ENCODE measurements around the gene SPTBN4.

The SPTBN4 gene

GRCh38 chr19:40605216-40605971, 138.6 kb downstream of the SPTBN4 start:
- no peak for DNase-seq

DNA sequence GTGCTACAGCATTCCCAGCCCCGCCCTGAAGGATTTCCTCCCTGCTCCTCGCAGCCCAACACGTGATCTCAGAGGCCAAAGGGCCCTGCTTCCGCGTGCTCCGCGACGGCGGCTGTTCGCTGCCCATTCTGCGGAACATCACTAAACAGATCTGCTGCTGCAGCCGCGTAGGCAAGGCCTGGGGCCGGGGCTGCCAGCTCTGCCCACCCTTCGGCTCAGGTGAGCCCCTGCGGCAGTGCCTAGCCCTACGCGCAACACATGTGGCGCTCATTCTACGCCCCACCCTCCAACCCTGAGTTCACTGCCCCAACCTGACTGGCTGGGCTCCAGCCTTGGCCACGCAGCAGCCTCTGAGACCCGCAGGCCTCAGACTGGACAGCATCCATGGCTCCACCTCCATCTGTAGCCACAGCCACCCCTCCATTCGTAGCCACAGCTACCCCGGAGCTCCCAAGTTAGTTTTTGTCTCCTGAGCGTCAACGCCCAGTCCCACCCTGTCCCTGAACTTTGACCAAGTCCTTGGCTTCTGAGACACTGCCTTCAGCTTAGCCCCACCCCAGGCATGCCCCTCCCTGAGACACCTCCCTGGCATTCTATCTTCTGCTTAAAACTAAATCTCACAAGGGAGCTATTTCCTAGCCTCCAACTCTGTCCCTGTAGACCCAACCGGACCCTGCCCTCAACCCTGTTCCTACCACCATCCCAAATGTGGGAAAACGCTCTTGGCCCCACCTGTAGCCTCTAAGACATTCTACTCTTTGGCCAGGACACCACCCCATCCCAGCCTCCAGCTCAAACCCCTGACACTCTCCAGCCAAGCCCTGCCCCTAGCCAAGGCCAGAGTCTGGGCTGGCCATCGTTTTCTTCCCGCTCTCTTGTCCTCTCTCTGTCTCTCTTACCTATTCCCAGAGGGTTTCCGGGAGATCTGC, 140.8 kb downstream of the SPTBN4 start:
- no peak for DNase-seq

DNA sequence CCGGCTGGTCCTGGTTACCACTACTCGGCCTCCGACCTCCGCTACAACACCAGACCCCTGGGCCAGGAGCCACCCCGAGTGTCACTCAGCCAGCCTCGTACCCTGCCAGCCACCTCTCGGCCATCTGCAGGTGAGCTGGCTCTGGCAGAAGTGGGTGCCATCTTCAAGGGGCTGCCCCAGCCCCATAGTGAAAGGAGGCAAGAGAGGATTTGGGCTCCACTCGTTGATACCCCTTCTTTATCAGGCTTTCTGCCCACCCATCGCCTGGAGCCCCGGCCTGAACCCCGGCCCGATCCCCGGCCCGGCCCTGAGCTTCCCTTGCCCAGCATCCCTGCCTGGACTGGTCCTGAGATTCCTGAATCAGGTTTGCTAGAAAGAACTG, 141.4 kb downstream of the SPTBN4 start:
- DNase-seq, result no peak

GRCh38 chr19:40608957-40609356, 142.2 kb downstream of the SPTBN4 start:
- no peak for DNase-seq

DNA sequence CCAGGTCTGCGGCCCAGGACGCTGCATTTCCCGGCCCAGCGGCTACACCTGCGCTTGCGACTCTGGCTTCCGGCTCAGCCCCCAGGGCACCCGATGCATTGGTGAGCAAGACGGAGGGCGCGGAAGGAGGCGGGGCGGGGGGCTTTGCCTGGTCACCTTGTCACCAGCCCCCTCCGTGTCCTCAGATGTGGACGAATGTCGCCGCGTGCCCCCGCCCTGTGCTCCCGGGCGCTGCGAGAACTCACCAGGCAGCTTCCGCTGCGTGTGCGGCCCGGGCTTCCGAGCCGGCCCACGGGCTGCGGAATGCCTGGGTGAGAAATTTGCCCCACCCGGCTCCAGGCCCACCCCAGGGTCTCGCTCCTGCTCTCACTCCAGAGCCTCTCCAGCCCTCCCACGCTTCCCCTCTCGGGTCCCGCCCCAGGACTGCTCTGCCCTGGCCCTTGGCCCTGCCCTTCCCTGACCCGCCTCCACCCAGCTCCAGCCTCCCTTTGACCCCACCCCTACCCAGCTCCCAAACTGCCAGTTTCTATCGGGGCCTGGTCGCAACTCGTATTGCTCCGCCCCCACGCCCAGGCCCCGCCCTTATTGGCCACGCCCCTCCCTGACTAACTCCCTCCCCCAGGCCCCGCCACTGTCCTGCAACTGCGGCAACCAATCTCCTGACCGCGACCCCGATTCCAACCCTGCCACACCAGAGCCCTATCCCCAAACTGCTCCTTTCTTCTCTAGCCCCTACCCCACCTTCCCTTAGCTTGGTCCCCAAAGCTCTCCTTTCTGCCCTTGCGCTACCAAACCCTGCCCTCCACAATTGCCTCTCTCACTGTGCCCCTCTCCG, 143.0 kb downstream of the SPTBN4 start:
- no peak for DNase-seq

DNA sequence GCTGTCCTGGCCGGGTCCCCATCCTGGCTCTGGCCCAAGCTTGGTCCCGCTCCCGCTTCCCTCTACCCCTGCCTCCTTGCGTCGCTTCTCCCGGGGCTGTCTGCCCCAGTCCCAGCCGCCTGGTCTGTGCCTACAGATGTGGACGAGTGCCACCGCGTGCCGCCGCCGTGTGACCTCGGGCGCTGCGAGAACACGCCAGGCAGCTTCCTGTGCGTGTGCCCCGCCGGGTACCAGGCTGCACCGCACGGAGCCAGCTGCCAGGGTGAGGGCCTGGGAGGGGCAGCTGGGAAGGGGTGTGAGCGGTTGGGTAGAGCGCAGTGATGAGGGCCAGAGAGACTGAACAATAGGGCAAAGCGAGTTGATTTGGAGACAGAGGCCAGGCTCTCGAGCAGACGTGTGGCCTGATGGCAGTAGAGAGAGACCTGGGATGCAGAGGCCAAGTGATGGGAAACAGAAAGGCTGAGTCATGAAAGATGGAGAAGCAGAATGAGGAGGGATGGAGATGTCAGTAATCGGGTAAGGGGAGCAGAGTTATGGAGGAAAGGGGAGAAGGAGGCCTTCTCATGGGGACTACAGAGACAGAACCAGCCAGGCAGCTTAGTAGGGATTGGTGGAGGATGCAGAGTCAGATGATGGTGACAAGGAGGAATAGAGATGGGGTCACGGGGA, 143.7 kb downstream of the SPTBN4 start:
- no peak for DNase-seq

- no peak for DNase-seq
These were observed 144.3 kb downstream of the SPTBN4 start for GRCh38 chr19:40611096-40611495.

DNA sequence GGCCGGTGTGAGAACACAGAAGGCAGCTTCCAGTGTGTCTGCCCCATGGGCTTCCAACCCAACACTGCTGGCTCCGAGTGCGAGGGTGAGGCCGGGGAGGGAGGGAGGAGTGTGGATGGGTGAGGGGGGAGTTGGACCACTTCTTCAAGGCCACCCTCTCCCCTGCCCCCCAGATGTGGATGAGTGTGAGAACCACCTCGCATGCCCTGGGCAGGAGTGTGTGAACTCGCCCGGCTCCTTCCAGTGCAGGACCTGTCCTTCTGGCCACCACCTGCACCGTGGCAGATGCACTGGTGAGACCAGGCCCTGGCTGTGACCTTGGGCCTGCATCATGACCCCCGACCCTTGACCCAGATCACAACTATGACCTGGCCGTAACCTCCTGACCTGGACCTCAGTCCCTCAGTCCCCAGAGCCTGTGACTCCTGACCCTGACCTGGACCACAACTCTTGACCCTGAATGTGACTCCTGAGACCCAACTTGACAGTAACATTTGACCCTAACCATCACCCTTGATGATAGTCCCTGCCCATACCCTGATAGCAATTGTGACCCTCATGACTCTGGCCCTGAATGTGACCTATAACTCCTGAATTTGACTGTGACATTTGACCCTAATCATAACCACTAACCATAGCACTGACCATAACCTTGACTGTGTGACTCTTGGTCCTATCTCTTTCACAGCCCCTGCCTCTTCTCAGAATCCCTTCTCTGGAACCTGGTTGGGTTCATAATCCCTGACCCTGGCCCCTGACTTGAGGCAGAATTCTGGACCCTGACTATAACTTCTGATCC, 145.3 kb downstream of the SPTBN4 start:
- no peak for DNase-seq

DNA sequence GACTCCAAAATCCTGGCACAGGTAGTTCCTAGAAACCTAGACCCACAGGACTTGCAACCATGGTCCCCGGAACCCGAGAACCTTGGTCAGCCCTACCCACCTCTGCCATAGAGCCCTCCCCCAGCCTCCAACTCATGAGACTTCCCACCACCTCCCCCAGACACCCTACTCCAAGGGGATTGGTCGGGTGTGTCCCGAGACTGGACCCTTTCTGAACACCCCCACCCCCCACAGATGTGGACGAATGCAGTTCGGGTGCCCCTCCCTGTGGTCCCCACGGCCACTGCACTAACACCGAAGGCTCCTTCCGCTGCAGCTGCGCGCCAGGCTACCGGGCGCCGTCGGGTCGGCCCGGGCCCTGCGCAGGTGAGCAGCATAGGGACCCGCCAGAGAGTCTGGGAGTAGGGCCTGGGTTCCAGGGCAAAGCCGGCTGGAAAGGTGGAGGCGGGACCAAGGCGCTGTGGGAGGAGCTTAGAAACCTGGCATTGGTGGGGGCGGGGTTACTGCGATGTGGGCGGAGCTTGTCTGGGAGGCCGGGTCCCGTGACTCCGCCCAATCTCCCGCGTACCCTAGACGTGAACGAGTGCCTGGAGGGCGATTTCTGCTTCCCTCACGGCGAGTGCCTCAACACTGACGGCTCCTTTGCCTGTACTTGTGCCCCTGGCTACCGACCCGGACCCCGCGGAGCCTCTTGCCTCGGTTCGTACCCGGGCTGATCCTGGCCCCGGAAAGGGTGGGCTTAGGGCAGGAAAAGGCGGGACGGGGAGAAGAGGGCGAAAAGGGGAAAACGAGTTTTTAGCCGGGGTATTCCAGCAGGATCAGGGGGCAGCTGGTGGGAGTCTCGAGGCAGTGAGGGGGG, 146.3 kb downstream of the SPTBN4 start:
- DNase-seq, result no peak

GRCh38 chr19:40613690-40614621, 147.2 kb downstream of the SPTBN4 start:
- no peak for DNase-seq

- DNase-seq, result no peak
These were observed 148.0 kb downstream of the SPTBN4 start for GRCh38 chr19:40614622-40615411.

DNA sequence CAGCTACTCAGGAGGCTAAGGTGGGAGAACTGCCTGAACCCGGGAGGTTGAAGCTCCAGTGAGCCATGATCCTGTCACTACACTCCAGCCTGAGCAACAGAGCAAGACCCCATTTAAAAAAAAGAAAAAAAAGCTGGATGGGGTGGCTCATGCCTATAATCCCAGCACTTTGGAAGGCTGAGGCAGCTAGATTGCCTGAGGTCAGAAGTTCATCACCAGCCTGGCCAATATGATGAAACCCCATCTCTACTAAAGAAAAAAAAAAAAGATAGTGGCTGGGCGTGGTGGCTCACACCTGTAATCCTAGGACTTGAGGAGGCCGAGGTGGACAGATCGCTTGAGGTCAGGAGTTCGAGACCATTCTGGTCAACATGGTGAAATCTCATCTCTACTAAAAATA, 149.4 kb downstream of the SPTBN4 start:
- no peak for DNase-seq

GRCh38 chr19:40616941-40617340, 150.1 kb downstream of the SPTBN4 start:
- no peak for DNase-seq

GRCh38 chr19:40617961-40618360, 151.2 kb downstream of the SPTBN4 start:
- DNase-seq, result no peak

DNA sequence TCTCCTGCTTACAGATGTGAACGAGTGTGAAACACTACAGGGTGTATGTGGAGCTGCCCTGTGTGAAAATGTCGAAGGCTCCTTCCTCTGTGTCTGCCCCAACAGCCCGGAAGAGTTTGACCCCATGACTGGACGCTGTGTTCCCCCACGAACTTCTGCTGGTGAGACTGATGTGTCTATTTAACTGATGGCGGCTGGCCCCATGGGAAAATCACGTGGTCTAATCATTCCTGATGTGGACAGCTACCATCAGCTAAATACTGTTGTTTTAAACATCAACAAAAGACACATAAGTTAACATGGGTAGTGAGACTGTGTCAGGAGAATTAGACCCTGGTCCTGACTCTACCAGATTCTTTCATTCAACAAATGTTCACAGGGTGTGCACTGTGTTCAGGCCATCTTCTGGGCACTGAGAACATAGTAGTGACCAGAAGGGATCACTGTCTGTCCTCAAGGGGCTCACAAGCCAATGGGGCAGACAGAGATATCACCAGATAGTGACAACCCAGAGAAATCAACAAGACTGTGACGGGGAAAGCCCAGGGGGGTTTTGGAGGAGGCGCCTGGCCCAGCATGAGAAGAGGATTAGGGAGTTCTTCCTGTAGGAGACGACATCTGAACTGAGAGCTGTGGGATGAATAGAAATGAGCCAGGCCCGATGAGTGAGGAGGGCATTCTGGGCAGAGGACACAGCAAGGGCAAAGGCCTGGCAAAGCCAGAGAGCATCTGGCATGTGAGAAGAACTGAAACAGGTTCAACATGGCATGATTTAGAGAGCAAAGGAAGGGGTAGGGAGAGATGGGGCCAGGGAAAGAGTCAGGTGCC, 152.7 kb downstream of the SPTBN4 start:
- no peak for DNase-seq

DNA sequence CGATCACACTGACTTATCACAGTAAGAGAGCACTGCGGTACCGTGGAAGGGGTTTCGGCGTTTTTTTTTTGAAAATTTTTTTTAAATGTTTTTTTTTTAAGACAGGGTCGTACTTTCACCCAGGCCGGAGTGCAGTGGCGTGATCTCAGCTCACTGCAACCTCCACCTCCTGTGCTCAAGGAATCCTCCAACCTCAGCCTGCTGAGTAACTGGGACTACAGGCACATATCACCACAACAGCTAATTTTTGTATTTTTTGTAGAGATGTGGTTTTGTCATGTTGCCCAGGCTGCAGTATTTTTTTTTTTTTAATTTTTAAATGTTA, 153.3 kb downstream of the SPTBN4 start:
- DNase-seq, result no peak

GRCh38 chr19:40621283-40621682, 154.5 kb downstream of the SPTBN4 start:
- no peak for DNase-seq
